DND-41 (cell line): ENCODE measurements around the gene HYDIN.

Experiments used
- ATAC-seq: fragments of 200-7000 bp; cut with Tn5 transposase; 3 replicates; pipeline ENCODE4 v1.9.1; 2021; ENCODE audit warnings: low read depth; ENCODE audit not compliant: insufficient read depth
- DNase-seq: peaks from one replicate; pipeline ENCODE4 v3.0.0-alpha.2; 2020
- H2AFZ ChIP-seq: 2 replicates; pipeline ENCODE4 v1.6.0; 2012; ENCODE audit warnings: low read depth, low read length
- H3K27ac ChIP-seq: 2 replicates; pipeline ENCODE4 v1.5.1; 2012; ENCODE audit warnings: low read length, inconsistent platforms
- H3K27me3 ChIP-seq: fragments of 200-600 bp; sonication (generic); 2 replicates; pipeline ENCODE4 v1.6.0; 2012; ENCODE audit warnings: low read length, mild to moderate bottlenecking, inconsistent platforms; ENCODE audit not compliant: insufficient read depth, poor library complexity
- H3K36me3 ChIP-seq: 2 replicates; pipeline ENCODE4 v1.5.1; 2012; ENCODE audit warnings: low read length, inconsistent platforms; ENCODE audit not compliant: insufficient read depth
- H3K4me1 ChIP-seq: 2 replicates; pipeline ENCODE4 v1.5.1; 2012; ENCODE audit warnings: mild to moderate bottlenecking, low read length; ENCODE audit not compliant: insufficient read depth
- H3K4me2 ChIP-seq: 2 replicates; pipeline ENCODE4 v1.6.0; 2012; ENCODE audit warnings: mild to moderate bottlenecking, moderate library complexity, low read length, inconsistent platforms; ENCODE audit not compliant: insufficient read depth
- H3K4me3 ChIP-seq, 2 experiments: fragments of 200-600 bp in 1 of 2; shearing (Covaris generic) in 1 of 2; 2 replicates each; pipeline ENCODE4 v1.5.1; 2012 to 2016; ENCODE audit warnings: inconsistent platforms in 2 of 2, low read length in 2 of 2, mild to moderate bottlenecking in 2 of 2, low read depth in 1 of 2, moderate library complexity in 1 of 2
- H3K79me2 ChIP-seq: 2 replicates; pipeline ENCODE4 v1.6.0; 2012; ENCODE audit warnings: low read length, inconsistent platforms; ENCODE audit not compliant: insufficient read depth
- H3K9ac ChIP-seq: 2 replicates; pipeline ENCODE4 v1.6.0; 2012; ENCODE audit warnings: low read depth, mild to moderate bottlenecking, inconsistent platforms, low read length, moderate library complexity
- H3K9me3 ChIP-seq: 2 replicates; pipeline ENCODE4 v1.5.1; 2012; ENCODE audit warnings: low read length, moderate library complexity, mild to moderate bottlenecking, inconsistent platforms; ENCODE audit not compliant: insufficient read depth, severe bottlenecking
- H4K20me1 ChIP-seq: 2 replicates; pipeline ENCODE4 v1.6.0; 2012; ENCODE audit warnings: low read length; ENCODE audit not compliant: insufficient read depth
- CTCF ChIP-seq: IDR thresholded peaks from 2 replicates; pipeline ENCODE4 v1.5.1; 2012; ENCODE audit warnings: borderline replicate concordance, low read length, moderate library complexity, mild to moderate bottlenecking; ENCODE audit not compliant: poor library complexity, severe bottlenecking; ENCODE audit errors: extremely low read depth
- EZH2 ChIP-seq: IDR thresholded peaks from 3 replicates; pipeline ENCODE4 v1.6.1; 2012; ENCODE audit warnings: borderline replicate concordance, low read depth, mild to moderate bottlenecking, moderate library complexity, low read length, inconsistent platforms; ENCODE audit not compliant: severe bottlenecking

Gene HYDIN

GRCh38 chr16:71254832-71255525 lies 24.5 kb upstream of the HYDIN start:
- Histone ChIP-seq H3K4me3 (no peak overlapping the region), H4K20me1 (no peaks in the 10 kb centered on the region), H3K4me1 (peaks cover 6% of the 10 kb centered on the region; the same call in 1 of the 2 replicates), H3K36me3 (no peaks in the 10 kb centered on the region), H2AFZ (0 out of 2 replicates have a peak overlapping the region, but pooled peaks have one; percentile 10), H3K27ac (no peak overlapping the region), H3K27me3 (no peaks in the 10 kb centered on the region), H3K79me2 (no peaks in the 10 kb centered on the region), H3K4me2 (no peak overlapping the region), H3K9me3 (no peaks in the 10 kb centered on the region), H3K9ac (no peak overlapping the region)
- TF ChIP-seq CTCF = no peak
- TF ChIP-seq EZH2 = no peak
- ATAC-seq (no peak), DNase-seq (no peak)

GRCh38 chr16:71250461-71251235 lies 20.1 kb upstream of the HYDIN start:
- H3K4me3 ChIP-seq = no peak overlapping the region
- TF ChIP-seq EZH2 (no peak), CTCF (no peak)
- no peaks in the 10 kb centered on the region for H4K20me1 ChIP-seq
- H3K4me2 ChIP-seq = no peak overlapping the region
- no peaks in the 10 kb centered on the region for H3K79me2 ChIP-seq
- no peaks in the 10 kb centered on the region for H3K9me3 ChIP-seq
- H3K4me1 ChIP-seq = no peaks in the 10 kb centered on the region
- H3K36me3 ChIP-seq = no peaks in the 10 kb centered on the region
- no peaks in the 10 kb centered on the region for H3K27me3 ChIP-seq
- no peak overlapping the region for H3K9ac ChIP-seq
- ATAC-seq (no peak), DNase-seq (no peak)
- no peak overlapping the region for H2AFZ ChIP-seq
- no peak overlapping the region for H3K27ac ChIP-seq

- no peaks in the 10 kb centered on the region for H3K36me3 ChIP-seq
- no peak overlapping the region for H2AFZ ChIP-seq
- ATAC-seq (no peak), DNase-seq (no peak)
- no peak overlapping the region for H3K4me2 ChIP-seq
- H4K20me1 ChIP-seq = no peaks in the 10 kb centered on the region
- TF ChIP-seq EZH2 (no peak), CTCF (no peak)
- no peaks in the 10 kb centered on the region for H3K27me3 ChIP-seq
- H3K79me2 ChIP-seq = no peaks in the 10 kb centered on the region
- no peak overlapping the region for H3K9ac ChIP-seq
- no peak overlapping the region for H3K27ac ChIP-seq
- no peaks in the 10 kb centered on the region for H3K4me1 ChIP-seq
- H3K9me3 ChIP-seq = no peaks in the 10 kb centered on the region
- H3K4me3 ChIP-seq = no peak overlapping the region
Observed at GRCh38 chr16:71249399-71249798, 18.9 kb upstream of the HYDIN start.
